Spleen (tissue), 7 donors: Measurements from ENCODE around the gene CD24.

Experiments
- CTCF ChIP-seq, 11 experiments: fragments of 200-600 bp in 7 of 11; fragments of 450-650 bp in 4 of 11; sonication (generic) in 4 of 11; IDR thresholded peaks in 8 of 11; conservative IDR thresholded peaks in 3 of 11; 1 replicate in 7 of 11; 2 replicates in 4 of 11; pipeline versions ENCODE4 v1.4.0 to v1.8.0; 2016 to 2021; ENCODE audit warnings: antibody characterized with exemption in 11 of 11, inconsistent platforms in 4 of 11, mild to moderate bottlenecking in 1 of 11
- POLR2A ChIP-seq, 3 donors: fragments of 450-650 bp; IDR thresholded peaks; one replicate each; pipeline ENCODE4 v1.5.1; 2017; ENCODE audit warnings: antibody characterized with exemption in 3 of 3, mild to moderate bottlenecking in 1 of 3
- POLR2AphosphoS5 ChIP-seq, 3 donors: sonication (generic); formaldehyde crosslinking; IDR thresholded peaks; one replicate each; pipeline ENCODE4 v1.5.1; 2017; ENCODE audit warnings: antibody characterized with exemption in 3 of 3
- donor health status: DM: no; HTN: no; CAD: no; lungs with moderate emphysema.
- donor health status: DM: no; HTN: no; CAD: no.
- donor health status: DM: no; HTN: no; CAD: no.

DNA sequence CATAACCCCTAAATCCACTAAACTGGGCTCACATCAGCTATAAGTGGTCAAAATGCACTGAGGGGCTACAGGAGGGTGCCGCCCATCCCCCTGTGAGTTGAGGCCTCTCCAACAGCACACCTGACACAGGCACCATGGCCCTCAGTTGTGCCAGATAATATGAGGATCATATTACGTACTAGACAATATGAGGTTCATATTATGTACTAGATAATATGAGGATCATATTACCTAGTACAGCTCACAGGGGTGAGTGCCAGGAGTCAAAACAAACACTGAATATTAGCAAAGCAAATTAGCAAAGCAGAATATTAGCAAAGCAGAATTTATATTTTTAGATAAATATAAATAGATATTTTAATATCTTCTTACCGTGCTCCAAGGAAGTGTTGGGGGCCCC lies 35.3 kb downstream of the CD24 start:
- no peak for TF ChIP-seq POLR2AphosphoS5 (IDR thresholded peaks at IDR 0.05)
- TF ChIP-seq CTCF (IDR thresholded peaks at IDR 0.05 in 8 of 11, conservative IDR thresholded peaks at IDR 0.05 in 3 of 11), result no peak
- no peak for TF ChIP-seq POLR2A (IDR thresholded peaks at IDR 0.05)
